Astrocyte (in vitro differentiated cells and primary cell): ENCODE results near the gene TNFRSF1A. TPM values are rescaled to one million over a fixed set of nuclear protein-coding genes. Genes with fewer than 3 reads are reported as not detected.

ENCODE experiments used
- DNase-seq: peaks from one replicate; pipeline ENCODE4 v3.0.0-alpha.2; 2010; ENCODE audit warnings: low read depth
- FAIRE-seq: peaks from 2 replicates; lab custom pipeline; 2011; peaks lifted over from hg19 to GRCh38; lab: Jason Lieb, UNC
- H2AFZ ChIP-seq: 2 replicates; pipeline ENCODE4 v1.6.0; 2012; ENCODE audit warnings: low read depth, low read length, inconsistent platforms
- H3K27ac ChIP-seq: 2 replicates; pipeline ENCODE4 v1.5.1; 2011; ENCODE audit warnings: low read depth, low read length, inconsistent platforms
- H3K27me3 ChIP-seq: 2 replicates; pipeline ENCODE4 v1.6.0; 2011; ENCODE audit warnings: low read length, inconsistent platforms; ENCODE audit not compliant: insufficient read depth
- H3K36me3 ChIP-seq: 2 replicates; pipeline ENCODE4 v1.5.1; 2011; ENCODE audit warnings: low read length, inconsistent platforms; ENCODE audit not compliant: insufficient read depth
- H3K4me1 ChIP-seq: 2 replicates; pipeline ENCODE4 v1.5.1; 2011; ENCODE audit warnings: low read length, inconsistent platforms; ENCODE audit not compliant: insufficient read depth
- H3K4me2 ChIP-seq: 2 replicates; pipeline ENCODE4 v1.6.0; 2012; ENCODE audit warnings: low read length, inconsistent platforms
- H3K4me3 ChIP-seq: 2 replicates; pipeline ENCODE4 v1.5.1; 2011; ENCODE audit warnings: low read depth, mild to moderate bottlenecking, low read length, inconsistent platforms; ENCODE audit not compliant: insufficient read depth
- H3K79me2 ChIP-seq: 2 replicates; pipeline ENCODE4 v1.6.0; 2012; ENCODE audit warnings: mild to moderate bottlenecking, low read length, inconsistent platforms; ENCODE audit not compliant: insufficient read depth
- H3K9ac ChIP-seq: 2 replicates; pipeline ENCODE4 v1.6.0; 2012; ENCODE audit warnings: mild to moderate bottlenecking, low read length, inconsistent platforms
- H3K9me3 ChIP-seq: 2 replicates; pipeline ENCODE4 v1.5.1; 2012; ENCODE audit warnings: low read depth, mild to moderate bottlenecking, low read length, inconsistent platforms; ENCODE audit not compliant: insufficient read depth
- H4K20me1 ChIP-seq: 2 replicates; pipeline ENCODE4 v1.6.0; 2012; ENCODE audit warnings: low read length, inconsistent platforms; ENCODE audit not compliant: insufficient read depth
- H3K27ac Mint-ChIP-seq: one replicate; pipeline ENCODE4 v1.8.0; 2021; ENCODE audit warnings: mild to moderate bottlenecking, mixed read lengths; ENCODE audit not compliant: unreplicated experiment
- H3K27me3 Mint-ChIP-seq: one replicate; pipeline ENCODE4 v1.8.0; 2021; ENCODE audit warnings: low read depth, mixed read lengths; ENCODE audit not compliant: unreplicated experiment
- H3K36me3 Mint-ChIP-seq: one replicate; pipeline ENCODE4 v1.8.0; 2021; ENCODE audit warnings: low read depth, mixed read lengths; ENCODE audit not compliant: unreplicated experiment
- H3K4me1 Mint-ChIP-seq: one replicate; pipeline ENCODE4 v1.8.0; 2021; ENCODE audit warnings: low read depth, mixed read lengths; ENCODE audit not compliant: unreplicated experiment
- H3K4me3 Mint-ChIP-seq: one replicate; pipeline ENCODE4 v1.8.0; 2021; ENCODE audit warnings: mild to moderate bottlenecking, moderate library complexity, mixed read lengths; ENCODE audit not compliant: unreplicated experiment
- H3K9me3 Mint-ChIP-seq: one replicate; pipeline ENCODE4 v1.8.0; 2021; ENCODE audit warnings: mild to moderate bottlenecking, mixed read lengths; ENCODE audit not compliant: unreplicated experiment
- CTCF ChIP-seq: IDR thresholded peaks from 2 replicates; pipeline ENCODE4 v1.5.1; 2011; ENCODE audit warnings: low read depth, mild to moderate bottlenecking, inconsistent platforms, low read length, moderate library complexity; ENCODE audit not compliant: insufficient read depth
- EZH2 ChIP-seq: IDR thresholded peaks from 2 replicates; pipeline ENCODE4 v1.6.1; 2012; ENCODE audit warnings: mild to moderate bottlenecking, low read length, inconsistent platforms; ENCODE audit not compliant: insufficient read depth
- total RNA-seq: library from RNA; stranded (reverse); gene quantifications from 2 replicates; pipeline ENCODE4 v1.2.1, GENCODE V29; 2021

The TNFRSF1A gene
- total RNA-seq, 1 donor from 2014 or later = 118 TPM

GRCh38 chr12:6337958-6338433 lies 3.9 kb downstream of the TNFRSF1A start:
- H3K4me1 Mint-ChIP-seq = peaks cover 41% of the 10 kb centered on the region
- Histone ChIP-seq H3K36me3 (peaks cover 11% of the 10 kb centered on the region), H3K9ac (peak overlapping the region; percentile 91), H3K4me2 (peak overlapping the region; percentile 95), H3K4me1 (peaks cover 79% of the 10 kb centered on the region), H3K27me3 (no peaks in the 10 kb centered on the region), H3K79me2 (peaks cover 85% of the 10 kb centered on the region), H4K20me1 (peaks cover 52% of the 10 kb centered on the region), H3K27ac (peak overlapping the region; percentile 98), H3K9me3 (no peaks in the 10 kb centered on the region), H3K4me3 (peak overlapping the region; percentile 39), H2AFZ (no peak overlapping the region)
- DNase-seq = peak; percentile 61
- no peaks in the 10 kb centered on the region for H3K36me3 Mint-ChIP-seq
- H3K27me3 Mint-ChIP-seq = no peaks in the 10 kb centered on the region
- H3K4me3 Mint-ChIP-seq = no peak overlapping the region
- H3K27ac Mint-ChIP-seq = no peak overlapping the region
- no peak for FAIRE-seq
- no peak for TF ChIP-seq EZH2
- no peak for TF ChIP-seq CTCF
- no peaks in the 10 kb centered on the region for H3K9me3 Mint-ChIP-seq

GRCh38 chr12:6336889-6337853 lies 4.7 kb downstream of the TNFRSF1A start:
- Mint-ChIP-seq H3K36me3 (peaks cover 3% of the 10 kb centered on the region), H3K4me3 (no peak overlapping the region), H3K27me3 (no peaks in the 10 kb centered on the region), H3K27ac (no peak overlapping the region), H3K9me3 (no peaks in the 10 kb centered on the region), H3K4me1 (peaks cover 40% of the 10 kb centered on the region)
- no peak for TF ChIP-seq EZH2
- no peak for TF ChIP-seq CTCF
- H3K9me3 ChIP-seq = no peaks in the 10 kb centered on the region
- peak overlapping the region; percentile 95 for H3K4me2 ChIP-seq
- H3K9ac ChIP-seq = peak overlapping the region; percentile 91
- peak overlapping the region; percentile 98 for H3K27ac ChIP-seq
- H3K4me1 ChIP-seq = peaks cover 81% of the 10 kb centered on the region
- H4K20me1 ChIP-seq = peaks cover 61% of the 10 kb centered on the region
- no peak overlapping the region for H2AFZ ChIP-seq
- peak overlapping the region; percentile 20 for H3K4me3 ChIP-seq
- no peaks in the 10 kb centered on the region for H3K27me3 ChIP-seq
- H3K79me2 ChIP-seq = peaks cover 80% of the 10 kb centered on the region
- FAIRE-seq (no peak), DNase-seq (no peak)
- peaks cover 20% of the 10 kb centered on the region for H3K36me3 ChIP-seq
